Upper lobe of left lung (tissue), 6 donors: ENCODE data around the gene KLHDC2. TPM values are rescaled to one million over a fixed set of nuclear protein-coding genes. Genes with fewer than 3 reads are reported as not detected.
A peak's percentile ranks its signal among the peaks of the same experiment; 100 is the strongest.
"Not testable (repeated sequence)": the region's sequence is repeated elsewhere in the genome, so short reads cannot be mapped to it uniquely, and the experiment has no call there.

Experiments used
- ATAC-seq, 2 donors: fragments of 200-7000 bp; cut with Tn5 transposase; one replicate each; pipeline ENCODE4 v1.9.1; 2022; ENCODE audit warnings: mild to moderate bottlenecking in 2 of 2, moderate library complexity in 2 of 2; ENCODE audit not compliant: low FRiP score in 2 of 2
- DNase-seq, 2 donors: peaks; one replicate each; pipeline ENCODE4 v3.0.0-alpha.2; 2019 to 2020
- H3K27ac ChIP-seq, 4 donors: fragments of 200-600 bp; sonication (generic); one replicate each; pipeline ENCODE4 v1.5.1; 2016 to 2019
- H3K27me3 ChIP-seq, 4 donors: fragments of 200-600 bp; sonication (generic); one replicate each; pipeline ENCODE4 v1.5.1; 2017 to 2019
- H3K36me3 ChIP-seq, 4 donors: fragments of 200-600 bp; sonication (generic); one replicate each; pipeline ENCODE4 v1.5.1; 2016 to 2019
- H3K4me1 ChIP-seq, 4 donors: fragments of 200-600 bp; sonication (generic); one replicate each; pipeline ENCODE4 v1.5.1; 2018 to 2019
- H3K4me3 ChIP-seq, 4 donors: fragments of 200-600 bp; sonication (generic); one replicate each; pipeline ENCODE4 v1.5.1; 2017 to 2019; ENCODE audit warnings: mild to moderate bottlenecking in 2 of 4, moderate library complexity in 1 of 4
- H3K9me3 ChIP-seq, 4 donors: fragments of 200-600 bp; sonication (generic); one replicate each; pipeline ENCODE4 v1.5.1; 2018 to 2019
- CTCF ChIP-seq, 6 experiments: fragments of 450-650 bp in 4 of 6; fragments of 200-600 bp in 2 of 6; sonication (generic) in 2 of 6; IDR thresholded peaks; one replicate each; pipeline ENCODE4 v1.5.1; 2016 to 2019; ENCODE audit warnings: antibody characterized with exemption in 6 of 6
- EP300 ChIP-seq, 4 donors: sonication (generic); formaldehyde crosslinking; IDR thresholded peaks; one replicate each; pipeline ENCODE4 v1.5.1; 2017; ENCODE audit warnings: antibody characterized with exemption in 4 of 4, control low read depth in 2 of 4
- POLR2A ChIP-seq, 4 donors: fragments of 450-650 bp; IDR thresholded peaks; one replicate each; pipeline ENCODE4 v1.5.1; 2016 to 2017; ENCODE audit warnings: antibody characterized with exemption in 4 of 4, mild to moderate bottlenecking in 2 of 4
- POLR2AphosphoS5 ChIP-seq, 2 donors: sonication (generic); formaldehyde crosslinking; IDR thresholded peaks; one replicate each; pipeline ENCODE4 v1.5.1; 2017; ENCODE audit warnings: antibody characterized with exemption in 2 of 2
- WGBS, 2 donors: methylation state at CpG; one replicate each; pipeline ENCODE4 v1.1.5; 2017 to 2018; 5-methylcytosine and 5-hydroxymethylcytosine counted together
- total RNA-seq, 6 donors: library from RNA; depleted of rRNA in 4 of 6; stranded (reverse); fragments of >200 nt in 4 of 6; gene quantifications; one replicate each; pipeline versions ENCODE4 v1.1.0 to v1.2.1, GENCODE V29; 2016 to 2021
- donor health status: DM: no; HTN: no; CAD: no; lungs with moderate emphysema.
- donor health status: DM: no; HTN: yes; CAD: no; lungs with severe emphysema.

The KLHDC2 gene, protein sequence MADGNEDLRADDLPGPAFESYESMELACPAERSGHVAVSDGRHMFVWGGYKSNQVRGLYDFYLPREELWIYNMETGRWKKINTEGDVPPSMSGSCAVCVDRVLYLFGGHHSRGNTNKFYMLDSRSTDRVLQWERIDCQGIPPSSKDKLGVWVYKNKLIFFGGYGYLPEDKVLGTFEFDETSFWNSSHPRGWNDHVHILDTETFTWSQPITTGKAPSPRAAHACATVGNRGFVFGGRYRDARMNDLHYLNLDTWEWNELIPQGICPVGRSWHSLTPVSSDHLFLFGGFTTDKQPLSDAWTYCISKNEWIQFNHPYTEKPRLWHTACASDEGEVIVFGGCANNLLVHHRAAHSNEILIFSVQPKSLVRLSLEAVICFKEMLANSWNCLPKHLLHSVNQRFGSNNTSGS
- 10 to 100 TPM; 35.4 to 77.5 (median 53.8) TPM for total RNA-seq

DNA sequence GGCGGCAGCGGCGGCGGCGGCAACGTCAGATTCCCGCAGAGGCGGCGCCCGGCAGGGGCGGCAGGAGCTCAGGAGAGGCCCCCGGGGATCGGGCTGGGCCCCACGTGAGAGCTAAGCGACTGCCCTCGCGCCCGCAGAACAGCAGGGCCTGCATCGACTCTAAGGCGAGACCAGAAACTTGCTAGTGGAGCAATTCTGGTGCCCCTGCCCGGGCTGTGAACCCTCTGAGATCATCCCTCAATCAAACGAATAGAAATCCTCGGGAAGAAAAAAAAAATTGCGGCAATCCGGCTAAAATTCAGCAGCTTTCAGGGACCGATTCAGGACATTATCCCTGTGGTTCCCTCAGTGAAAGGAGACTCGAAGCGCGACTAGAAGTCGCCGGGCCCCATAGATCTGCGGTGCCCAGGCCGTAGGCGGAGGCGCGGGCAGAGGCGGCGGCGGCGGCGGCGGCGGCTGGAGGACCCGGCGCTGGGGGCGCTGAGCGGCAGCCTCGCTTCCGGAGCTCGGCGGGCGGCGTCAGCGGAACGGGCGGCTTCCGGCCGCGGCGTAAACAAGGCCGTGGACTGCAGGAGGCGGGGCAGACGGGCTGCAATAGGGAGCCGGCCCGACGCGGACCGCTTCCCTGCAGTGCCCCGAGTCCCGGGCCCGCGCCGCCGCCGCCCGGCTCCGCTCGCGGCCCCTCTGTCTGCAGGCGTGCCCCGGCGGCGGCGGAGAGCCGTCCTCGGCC is at the start of gene KLHDC2:
KLHDC2 (plus strand) TSS at position 583 of the 730 bp plus-strand sequence. CDS start 316 bp downstream, outside the sequence.
- H3K27ac ChIP-seq: peak within 1 kb of the TSS; percentile 93 to 98 (median 97)
- no peaks in the 10 kb centered on the region for H3K9me3 ChIP-seq
- peaks cover 0 to 13% (median 4%) of the 10 kb centered on the region in 4 donors for H3K36me3 ChIP-seq
- peak; percentile 57 to 87 for TF ChIP-seq POLR2AphosphoS5 (IDR thresholded peaks at IDR 0.05)
- peak; percentile 32 to 99 (median 96) for TF ChIP-seq POLR2A (IDR thresholded peaks at IDR 0.05)
- TF ChIP-seq EP300 (IDR thresholded peaks at IDR 0.05): peak in 1 of 4 donors; percentile 37
- peak in 5 of 6 experiments; percentile 20 to 80 (median 48) for TF ChIP-seq CTCF (IDR thresholded peaks at IDR 0.05)
- peaks cover 24 to 35% (median 29%) of the 10 kb centered on the region in 4 donors for H3K4me1 ChIP-seq
- 1% methylated on average over 27 to 58 of the region's 86 CpGs for WGBS, 2 donors
- H3K4me3 ChIP-seq: peak within 1 kb of the TSS; percentile 63 to 99 (median 90)
- H3K27me3 ChIP-seq: no peaks in the 10 kb centered on the region
- ATAC-seq (peak; percentile 90 to 97), DNase-seq (peak; percentile 92 to 98)

DNA sequence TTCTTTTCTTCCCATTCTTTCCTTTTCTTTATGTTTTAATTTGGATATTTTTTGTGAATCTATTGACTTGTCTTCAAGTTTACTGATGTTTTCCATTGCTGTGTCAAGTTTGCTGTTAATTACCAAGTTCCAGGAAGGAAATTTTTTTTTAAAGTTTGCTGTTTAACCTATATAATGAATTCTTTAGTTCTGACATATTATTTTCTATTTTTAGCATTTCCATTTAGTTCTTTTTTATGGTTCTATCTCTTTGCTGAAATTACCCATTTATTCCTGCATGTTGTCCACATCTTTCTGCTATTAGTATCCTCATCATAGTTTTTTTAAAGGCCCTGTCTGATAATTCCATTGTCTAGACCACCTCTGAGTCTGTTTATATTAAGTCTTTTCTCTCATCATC is 47.2 kb upstream of the KLHDC2 start:
- Histone ChIP-seq H3K4me3 (no peak overlapping the region), H3K27ac (no peak overlapping the region), H3K4me1 (no peaks in the 10 kb centered on the region), H3K27me3 (no peaks in the 10 kb centered on the region), H3K36me3 (peaks cover 0 to 40% (median under 1%) of the 10 kb centered on the region in 4 donors), H3K9me3 (no peaks in the 10 kb centered on the region)
- DNase-seq (no peak), ATAC-seq (no peak)
- no peak for TF ChIP-seq POLR2AphosphoS5 (IDR thresholded peaks at IDR 0.05)
- no peak for TF ChIP-seq CTCF (IDR thresholded peaks at IDR 0.05)
- no peak for TF ChIP-seq EP300 (IDR thresholded peaks at IDR 0.05)
- no peak for TF ChIP-seq POLR2A (IDR thresholded peaks at IDR 0.05)

DNA sequence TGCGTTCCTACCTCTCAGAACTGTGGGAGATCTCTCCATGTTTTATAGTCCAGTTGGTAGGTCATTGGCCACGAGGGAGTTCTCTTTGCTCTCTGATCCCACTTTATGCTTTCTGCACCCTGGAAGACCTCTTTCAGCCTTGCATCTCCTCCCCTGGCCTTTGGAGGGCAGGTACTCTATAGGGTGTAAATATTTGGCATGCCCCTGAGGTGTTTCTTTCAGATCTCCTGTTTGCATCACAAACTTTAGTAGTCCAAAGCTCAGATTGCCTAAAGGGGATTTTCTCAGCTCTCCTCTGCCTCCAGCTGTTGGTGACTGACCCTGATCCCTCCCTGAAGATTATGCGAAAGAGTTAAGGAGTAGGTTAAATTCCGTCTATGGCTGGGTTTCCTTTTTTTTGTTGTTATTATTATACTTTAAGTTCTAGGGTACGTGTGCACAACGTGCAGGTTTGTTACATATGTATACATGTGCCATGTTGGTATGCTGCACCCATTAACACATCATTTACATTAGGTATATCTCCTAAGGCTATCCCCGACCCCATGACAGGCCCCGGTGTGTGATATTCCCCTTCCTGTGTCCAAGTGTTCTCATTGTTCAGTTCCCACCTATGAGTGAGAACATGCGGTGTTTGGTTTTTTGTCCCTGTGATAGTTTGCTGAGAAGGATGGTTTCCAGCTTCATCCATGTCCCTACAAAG is 46.1 kb upstream of the KLHDC2 start:
- not testable (repeated sequence) for H3K9me3 ChIP-seq, H3K4me1 ChIP-seq, H3K27me3 ChIP-seq, H3K27ac ChIP-seq, ATAC-seq, DNase-seq, H3K4me3 ChIP-seq
- WGBS, 2 donors: 88 to 91% methylated on average over 9 of the region's 9 CpGs
- H3K36me3 ChIP-seq: peaks cover 0 to 44% (median 12%) of the 10 kb centered on the region in 4 donors

DNA sequence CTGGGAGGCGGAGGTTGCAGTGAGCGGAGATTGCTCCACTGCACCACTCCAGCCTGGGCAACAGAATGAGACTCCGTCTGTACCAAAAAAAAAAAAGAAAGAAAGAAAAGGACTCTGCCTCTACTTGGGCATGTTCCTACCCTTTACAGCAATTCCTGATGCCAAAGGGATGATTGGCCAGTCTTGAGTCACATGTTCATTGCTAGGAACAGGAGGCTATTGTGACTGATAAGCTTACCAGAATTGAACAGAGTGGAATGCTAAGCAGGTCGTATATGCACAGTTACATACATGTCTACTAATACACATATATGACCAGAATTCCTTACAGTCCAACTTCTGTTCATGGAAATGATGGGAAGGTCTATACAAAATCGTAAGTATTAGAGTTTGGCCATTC is 40.8 kb upstream of the KLHDC2 start:
- 91 to 94% methylated on average over 5 of the region's 5 CpGs for WGBS, 2 donors
- no peak overlapping the region for H3K27ac ChIP-seq
- TF ChIP-seq POLR2AphosphoS5 (IDR thresholded peaks at IDR 0.05) (no peak), POLR2A (IDR thresholded peaks at IDR 0.05) (no peak), CTCF (IDR thresholded peaks at IDR 0.05) (no peak), EP300 (IDR thresholded peaks at IDR 0.05) (no peak)
- peaks cover 3 to 45% (median 14%) of the 10 kb centered on the region in 4 donors for H3K36me3 ChIP-seq
- ATAC-seq (no peak), DNase-seq (no peak)
- H3K27me3 ChIP-seq: no peaks in the 10 kb centered on the region
- H3K4me1 ChIP-seq: no peaks in the 10 kb centered on the region
- H3K9me3 ChIP-seq: no peaks in the 10 kb centered on the region
- H3K4me3 ChIP-seq: no peak overlapping the region

- Histone ChIP-seq H3K4me1 (no peaks in the 10 kb centered on the region), H3K27me3 (no peaks in the 10 kb centered on the region), H3K27ac (no peak overlapping the region), H3K4me3 (no peak overlapping the region), H3K36me3 (peaks cover 0 to 19% (median 1%) of the 10 kb centered on the region in 4 donors), H3K9me3 (no peaks in the 10 kb centered on the region)
- ATAC-seq (no peak), DNase-seq (no peak)
- 89 to 92% methylated on average over 3 of the region's 3 CpGs for WGBS, 2 donors
- no peak for TF ChIP-seq CTCF (IDR thresholded peaks at IDR 0.05)
- TF ChIP-seq POLR2AphosphoS5 (IDR thresholded peaks at IDR 0.05): no peak
- TF ChIP-seq EP300 (IDR thresholded peaks at IDR 0.05): no peak
- no peak for TF ChIP-seq POLR2A (IDR thresholded peaks at IDR 0.05)
Measured at GRCh38 chr14:49732896-49733295, 35.1 kb upstream of the KLHDC2 start.
